ENCODE data around the gene BTF3. TPM values are rescaled to one million over a fixed set of nuclear protein-coding genes. Genes with fewer than 3 reads are reported as not detected.
"Not testable (repeated sequence)": the region's sequence is repeated elsewhere in the genome, so short reads cannot be mapped to it uniquely, and the experiment has no call there.

BTF3 gene
- polyA plus RNA-seq, 1 experiment: 478 TPM

- H3K4me3 ChIP-seq (ENCODE audit: low read depth, low read length): no peak overlapping the region
- ChIA-PET CTCF (interaction anchor here (1.1 to 5.4 kb wide), 4 partner anchors 14 to 290 kb away, joined by 3 to 33 read pairs (median 11); no protein-coding TSS in a partner anchor), POLR2A (no interaction called here)
- peaks cover 8% of the 10 kb centered on the region for H3K36me3 ChIP-seq (ENCODE audit: control insufficient read depth, insufficient read depth, low read length)
- DNase-seq (ENCODE audit: low read depth): no peak
- no peak for TF ChIP-seq CTCF (IDR thresholded peaks at IDR 0.05; ENCODE audit: insufficient read depth, low read depth, low read length)
- H3K27me3 ChIP-seq (ENCODE audit: control insufficient read depth, insufficient read depth, low read length): no peaks in the 10 kb centered on the region
Observed at GRCh38 chr5:73506459-73506955, 8.3 kb downstream of the BTF3 start.

GRCh38 chr5:73507062-73507461 lies 8.8 kb downstream of the BTF3 start:
- ChIA-PET CTCF (interaction anchor here (1.0 to 5.4 kb wide), 5 partner anchors 8 to 291 kb away, joined by 3 to 33 read pairs (median 3); no protein-coding TSS in a partner anchor), POLR2A (no interaction called here)
- DNase-seq (ENCODE audit: low read depth): no peak
- Histone ChIP-seq H3K27me3 (ENCODE audit: control insufficient read depth, insufficient read depth, low read length) (no peaks in the 10 kb centered on the region), H3K4me3 (ENCODE audit: low read depth, low read length) (no peak overlapping the region), H3K36me3 (ENCODE audit: control insufficient read depth, insufficient read depth, low read length) (peaks cover 7% of the 10 kb centered on the region)
- no peak for TF ChIP-seq CTCF (IDR thresholded peaks at IDR 0.05; ENCODE audit: insufficient read depth, low read depth, low read length)

- CTCF ChIA-PET: interaction anchor here (0.6 to 5.4 kb wide), 4 partner anchors 10 to 57 kb away, joined by 3 to 33 read pairs (median 12); no protein-coding TSS in a partner anchor
- H3K36me3 ChIP-seq (ENCODE audit: control insufficient read depth, insufficient read depth, low read length); POLR2A ChIA-PET; H3K27me3 ChIP-seq (ENCODE audit: control insufficient read depth, insufficient read depth, low read length); H3K4me3 ChIP-seq (ENCODE audit: low read depth, low read length); DNase-seq (ENCODE audit: low read depth): not testable (repeated sequence)
Observed at GRCh38 chr5:73508521-73508920, 10.3 kb downstream of the BTF3 start.

GRCh38 chr5:73513996-73514395 lies 15.8 kb downstream of the BTF3 start:
- CTCF ChIA-PET: interaction anchor here (0.6 to 11.0 kb wide), 2 partner anchors 8 to 23 kb away, joined by 3 to 154 read pairs; no protein-coding TSS in a partner anchor
- no peak for DNase-seq (ENCODE audit: low read depth)
- no peak overlapping the region for H3K4me3 ChIP-seq (ENCODE audit: low read depth, low read length)
- no peaks in the 10 kb centered on the region for H3K36me3 ChIP-seq (ENCODE audit: control insufficient read depth, insufficient read depth, low read length)
- H3K27me3 ChIP-seq (ENCODE audit: control insufficient read depth, insufficient read depth, low read length): no peaks in the 10 kb centered on the region
- POLR2A ChIA-PET: no interaction called here
- no peak for TF ChIP-seq CTCF (IDR thresholded peaks at IDR 0.05; ENCODE audit: insufficient read depth, low read depth, low read length)

- CTCF ChIA-PET: interaction anchor here (0.6 to 11.0 kb wide), 2 partner anchors 9 to 22 kb away, joined by 3 to 154 read pairs; no protein-coding TSS in a partner anchor
- POLR2A ChIA-PET: no interaction called here
Observed at GRCh38 chr5:73514418-73514817, 16.2 kb downstream of the BTF3 start.

More at GRCh38 chr5:73514418-73514817, 16.2 kb downstream of the BTF3 start:
- H3K36me3 ChIP-seq (ENCODE audit: control insufficient read depth, insufficient read depth, low read length): no peaks in the 10 kb centered on the region
- no peak for DNase-seq (ENCODE audit: low read depth)
- no peak overlapping the region for H3K4me3 ChIP-seq (ENCODE audit: low read depth, low read length)
- TF ChIP-seq CTCF (IDR thresholded peaks at IDR 0.05; ENCODE audit: insufficient read depth, low read depth, low read length): no peak
- H3K27me3 ChIP-seq (ENCODE audit: control insufficient read depth, insufficient read depth, low read length): no peaks in the 10 kb centered on the region
